GM23338 (cell line): ENCODE results near the gene CEP72. TPM values are rescaled to one million over a fixed set of nuclear protein-coding genes. Genes with fewer than 3 reads are reported as not detected.

Source experiments
- ATAC-seq: fragments of 200-7000 bp; cut with Tn5 transposase; 3 replicates; pipeline ENCODE4 v1.9.1; 2020
- DNase-seq: peaks from one replicate; pipeline ENCODE4 v3.0.0-alpha.2; 2015; ENCODE audit warnings: low spot score
- H2AFZ ChIP-seq: fragments of 200-600 bp; sonication (generic); 2 replicates; pipeline ENCODE4 v1.8.0; 2016; ENCODE audit warnings: antibody characterized with exemption, mild to moderate bottlenecking, moderate library complexity
- H3F3A ChIP-seq: fragments of 200-600 bp; sonication (generic); replicated peaks from 2 replicates; pipeline ENCODE4 v1.8.0; 2017; ENCODE audit warnings: antibody characterized with exemption, mixed run types, low read depth
- H3K27ac ChIP-seq: fragments of 200-600 bp; sonication (generic); 2 replicates; pipeline ENCODE4 v1.6.1; 2016; ENCODE audit warnings: low read depth
- H3K27me3 ChIP-seq: fragments of 200-600 bp; sonication (generic); 2 replicates; pipeline ENCODE4 v1.8.0; 2016; ENCODE audit warnings: mild to moderate bottlenecking, mixed run types, moderate library complexity; ENCODE audit not compliant: insufficient read depth
- H3K36me3 ChIP-seq: fragments of 200-600 bp; sonication (generic); 2 replicates; pipeline ENCODE4 v1.8.0; 2016; ENCODE audit warnings: mild to moderate bottlenecking; ENCODE audit not compliant: insufficient read depth
- H3K4me1 ChIP-seq: fragments of 200-600 bp; sonication (generic); 2 replicates; pipeline ENCODE4 v1.8.0; 2016; ENCODE audit warnings: mild to moderate bottlenecking, moderate library complexity; ENCODE audit not compliant: insufficient read depth
- H3K4me2 ChIP-seq: fragments of 200-600 bp; sonication (generic); 2 replicates; pipeline ENCODE4 v1.7.1; 2017; ENCODE audit warnings: mixed run types
- H3K4me3 ChIP-seq: fragments of 200-600 bp; sonication (generic); 2 replicates; pipeline ENCODE4 v1.6.1; 2016; ENCODE audit warnings: mixed run types
- H3K79me2 ChIP-seq: fragments of 200-600 bp; sonication (generic); replicated peaks from 2 replicates; pipeline ENCODE4 v1.8.0; 2017; ENCODE audit warnings: mild to moderate bottlenecking; ENCODE audit not compliant: insufficient read depth
- H3K9me2 ChIP-seq: fragments of 200-600 bp; sonication (generic); 2 replicates; pipeline ENCODE4 v1.8.0; 2017; ENCODE audit not compliant: insufficient read depth
- H4K20me1 ChIP-seq: fragments of 200-600 bp; sonication (generic); replicated peaks from 2 replicates; pipeline ENCODE4 v1.8.0; 2017; ENCODE audit warnings: mild to moderate bottlenecking; ENCODE audit not compliant: insufficient read depth
- H3K27ac Mint-ChIP-seq: 2 replicates; pipeline ENCODE4 v1.8.0; 2020; ENCODE audit warnings: inconsistent platforms, mild to moderate bottlenecking, moderate library complexity, mixed read lengths
- H3K27me3 Mint-ChIP-seq: 3 replicates; pipeline ENCODE4 v1.8.0; 2022; ENCODE audit warnings: low read depth, mild to moderate bottlenecking, moderate library complexity, mixed read lengths, inconsistent platforms; ENCODE audit not compliant: insufficient read depth, poor library complexity
- H3K36me3 Mint-ChIP-seq: 3 replicates; pipeline ENCODE4 v1.8.0; 2021; ENCODE audit warnings: low read depth, mild to moderate bottlenecking, inconsistent platforms, moderate library complexity, mixed read lengths
- H3K4me1 Mint-ChIP-seq: 3 replicates; pipeline ENCODE4 v1.8.0; 2020; ENCODE audit warnings: mild to moderate bottlenecking, inconsistent platforms, mixed read lengths
- H3K4me3 Mint-ChIP-seq: 3 replicates; pipeline ENCODE4 v1.8.0; 2021; ENCODE audit warnings: moderate library complexity, mild to moderate bottlenecking, inconsistent platforms, mixed read lengths
- H3K9me3 Mint-ChIP-seq: 3 replicates; pipeline ENCODE4 v1.8.0; 2020; ENCODE audit warnings: moderate library complexity, mild to moderate bottlenecking, inconsistent platforms, mixed read lengths
- CREB1 ChIP-seq: fragments of 250-450 bp; sonication (Bioruptor Pico); IDR thresholded peaks from 2 replicates; pipeline ENCODE4 v1.5.0; 2020; ENCODE audit warnings: low read depth, mild to moderate bottlenecking, moderate library complexity
- EZH2 ChIP-seq: fragments of 200-600 bp; sonication (generic); IDR thresholded peaks from one replicate; pipeline ENCODE4 v1.8.0; 2017; ENCODE audit warnings: antibody characterized with exemption, mild to moderate bottlenecking, low read depth; ENCODE audit not compliant: unreplicated experiment
- EZH2phosphoT487 ChIP-seq: fragments of 200-600 bp; sonication (generic); IDR thresholded peaks from one replicate; pipeline ENCODE4 v1.8.1; 2018; ENCODE audit warnings: antibody characterized with exemption; ENCODE audit not compliant: unreplicated experiment
- JUNB ChIP-seq: IDR thresholded peaks from one replicate; pipeline ENCODE4 v1.6.1; 2016; ENCODE audit warnings: antibody characterized with exemption; ENCODE audit not compliant: unreplicated experiment
- POLR2AphosphoS5 ChIP-seq: IDR thresholded peaks from 2 replicates; pipeline ENCODE4 v1.6.1; 2016; ENCODE audit warnings: antibody characterized with exemption, low read depth
- ZNF114 ChIP-seq: fragments of 250-450 bp; sonication (Bioruptor Pico); IDR thresholded peaks from 2 replicates; pipeline ENCODE4 v1.5.0; 2020; ENCODE audit warnings: mild to moderate bottlenecking, moderate library complexity
- ZNF331 ChIP-seq: fragments of 250-450 bp; sonication (Bioruptor Pico); IDR thresholded peaks from 2 replicates; pipeline ENCODE4 v1.5.0; 2020; ENCODE audit warnings: low read depth, mild to moderate bottlenecking, moderate library complexity
- polyA plus RNA-seq: library from polyadenylated mRNA; unstranded; fragments of >200 nt; fragmentation: Nextera tagmentation; extraction: Ambion mirVana; gene quantifications from 2 replicates; pipeline ENCODE4 v1.2.1, GENCODE V29; 2016
- total RNA-seq: library from RNA; depleted of rRNA; stranded (reverse); fragments of >200 nt; shearing (Covaris generic); gene quantifications from 2 replicates; pipeline ENCODE4 v1.2.3, GENCODE V29; 2014
- TF ChIP-seq, protein P1 (sequence below): fragments of 250-450 bp; sonication (Bioruptor Pico); IDR thresholded peaks from 2 replicates; pipeline ENCODE4 v1.5.0; 2020; ENCODE audit warnings: mild to moderate bottlenecking, moderate library complexity
- TF ChIP-seq, protein P2 (sequence below), 2 experiments: fragments of 200-600 bp in 1 of 2; sonication (generic) in 1 of 2; conservative IDR thresholded peaks; 2 replicates each; pipeline versions ENCODE4 v1.5.1 to v1.6.1; 2016 to 2017; ENCODE audit warnings: antibody characterized with exemption in 2 of 2, low read depth in 2 of 2, mild to moderate bottlenecking in 2 of 2, moderate library complexity in 1 of 2

Gene CEP72
- total and polyA plus RNA-seq, 2 experiments from 2014 or later, result 15.5 to 27.1 TPM

DNA sequence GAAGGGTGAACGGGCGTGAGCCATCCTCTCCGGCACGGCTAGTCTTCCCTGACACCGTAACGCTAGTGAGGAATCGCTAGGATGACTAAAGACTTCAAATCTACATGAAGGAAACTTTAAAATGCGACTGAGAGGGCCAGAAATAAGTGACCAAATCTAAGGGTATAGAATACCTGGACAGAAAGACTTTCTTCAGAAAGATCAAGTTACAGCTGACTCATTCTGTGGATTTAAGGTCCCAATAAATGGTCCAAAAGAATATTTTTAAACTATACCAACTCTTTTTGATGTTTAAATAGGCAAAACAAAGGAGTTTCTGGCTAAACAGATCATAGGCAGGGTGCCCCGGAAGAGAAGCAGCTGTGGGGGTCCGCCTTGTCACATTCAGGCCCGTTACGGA is 38.9 kb upstream of the CEP72 start:
- no peak for TF ChIP-seq ZNF114 (CRISPR knock-in tag)
- TF ChIP-seq, protein P1, sequence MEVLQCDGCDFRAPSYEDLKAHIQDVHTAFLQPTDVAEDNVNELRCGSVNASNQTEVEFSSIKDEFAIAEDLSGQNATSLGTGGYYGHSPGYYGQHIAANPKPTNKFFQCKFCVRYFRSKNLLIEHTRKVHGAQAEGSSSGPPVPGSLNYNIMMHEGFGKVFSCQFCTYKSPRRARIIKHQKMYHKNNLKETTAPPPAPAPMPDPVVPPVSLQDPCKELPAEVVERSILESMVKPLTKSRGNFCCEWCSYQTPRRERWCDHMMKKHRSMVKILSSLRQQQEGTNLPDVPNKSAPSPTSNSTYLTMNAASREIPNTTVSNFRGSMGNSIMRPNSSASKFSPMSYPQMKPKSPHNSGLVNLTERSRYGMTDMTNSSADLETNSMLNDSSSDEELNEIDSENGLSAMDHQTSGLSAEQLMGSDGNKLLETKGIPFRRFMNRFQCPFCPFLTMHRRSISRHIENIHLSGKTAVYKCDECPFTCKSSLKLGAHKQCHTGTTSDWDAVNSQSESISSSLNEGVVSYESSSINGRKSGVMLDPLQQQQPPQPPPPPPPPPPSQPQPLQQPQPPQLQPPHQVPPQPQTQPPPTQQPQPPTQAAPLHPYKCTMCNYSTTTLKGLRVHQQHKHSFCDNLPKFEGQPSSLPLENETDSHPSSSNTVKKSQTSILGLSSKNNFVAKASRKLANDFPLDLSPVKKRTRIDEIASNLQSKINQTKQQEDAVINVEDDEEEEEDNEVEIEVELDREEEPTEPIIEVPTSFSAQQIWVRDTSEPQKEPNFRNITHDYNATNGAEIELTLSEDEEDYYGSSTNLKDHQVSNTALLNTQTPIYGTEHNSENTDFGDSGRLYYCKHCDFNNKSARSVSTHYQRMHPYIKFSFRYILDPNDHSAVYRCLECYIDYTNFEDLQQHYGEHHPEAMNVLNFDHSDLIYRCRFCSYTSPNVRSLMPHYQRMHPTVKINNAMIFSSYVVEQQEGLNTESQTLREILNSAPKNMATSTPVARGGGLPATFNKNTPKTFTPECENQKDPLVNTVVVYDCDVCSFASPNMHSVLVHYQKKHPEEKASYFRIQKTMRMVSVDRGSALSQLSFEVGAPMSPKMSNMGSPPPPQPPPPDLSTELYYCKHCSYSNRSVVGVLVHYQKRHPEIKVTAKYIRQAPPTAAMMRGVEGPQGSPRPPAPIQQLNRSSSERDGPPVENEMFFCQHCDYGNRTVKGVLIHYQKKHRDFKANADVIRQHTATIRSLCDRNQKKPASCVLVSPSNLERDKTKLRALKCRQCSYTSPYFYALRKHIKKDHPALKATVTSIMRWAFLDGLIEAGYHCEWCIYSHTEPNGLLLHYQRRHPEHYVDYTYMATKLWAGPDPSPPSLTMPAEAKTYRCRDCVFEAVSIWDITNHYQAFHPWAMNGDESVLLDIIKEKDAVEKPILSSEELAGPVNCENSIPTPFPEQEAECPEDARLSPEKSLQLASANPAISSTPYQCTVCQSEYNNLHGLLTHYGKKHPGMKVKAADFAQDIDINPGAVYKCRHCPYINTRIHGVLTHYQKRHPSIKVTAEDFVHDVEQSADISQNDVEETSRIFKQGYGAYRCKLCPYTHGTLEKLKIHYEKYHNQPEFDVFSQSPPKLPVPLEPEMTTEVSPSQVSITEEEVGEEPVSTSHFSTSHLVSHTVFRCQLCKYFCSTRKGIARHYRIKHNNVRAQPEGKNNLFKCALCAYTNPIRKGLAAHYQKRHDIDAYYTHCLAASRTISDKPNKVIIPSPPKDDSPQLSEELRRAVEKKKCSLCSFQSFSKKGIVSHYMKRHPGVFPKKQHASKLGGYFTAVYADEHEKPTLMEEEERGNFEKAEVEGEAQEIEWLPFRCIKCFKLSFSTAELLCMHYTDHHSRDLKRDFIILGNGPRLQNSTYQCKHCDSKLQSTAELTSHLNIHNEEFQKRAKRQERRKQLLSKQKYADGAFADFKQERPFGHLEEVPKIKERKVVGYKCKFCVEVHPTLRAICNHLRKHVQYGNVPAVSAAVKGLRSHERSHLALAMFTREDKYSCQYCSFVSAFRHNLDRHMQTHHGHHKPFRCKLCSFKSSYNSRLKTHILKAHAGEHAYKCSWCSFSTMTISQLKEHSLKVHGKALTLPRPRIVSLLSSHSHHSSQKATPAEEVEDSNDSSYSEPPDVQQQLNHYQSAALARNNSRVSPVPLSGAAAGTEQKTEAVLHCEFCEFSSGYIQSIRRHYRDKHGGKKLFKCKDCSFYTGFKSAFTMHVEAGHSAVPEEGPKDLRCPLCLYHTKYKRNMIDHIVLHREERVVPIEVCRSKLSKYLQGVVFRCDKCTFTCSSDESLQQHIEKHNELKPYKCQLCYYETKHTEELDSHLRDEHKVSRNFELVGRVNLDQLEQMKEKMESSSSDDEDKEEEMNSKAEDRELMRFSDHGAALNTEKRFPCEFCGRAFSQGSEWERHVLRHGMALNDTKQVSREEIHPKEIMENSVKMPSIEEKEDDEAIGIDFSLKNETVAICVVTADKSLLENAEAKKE, result no peak
- no peak for TF ChIP-seq ZNF331 (CRISPR knock-in tag)
- TF ChIP-seq EZH2, result no peak
- TF ChIP-seq POLR2AphosphoS5, result no peak
- TF ChIP-seq, protein P2, sequence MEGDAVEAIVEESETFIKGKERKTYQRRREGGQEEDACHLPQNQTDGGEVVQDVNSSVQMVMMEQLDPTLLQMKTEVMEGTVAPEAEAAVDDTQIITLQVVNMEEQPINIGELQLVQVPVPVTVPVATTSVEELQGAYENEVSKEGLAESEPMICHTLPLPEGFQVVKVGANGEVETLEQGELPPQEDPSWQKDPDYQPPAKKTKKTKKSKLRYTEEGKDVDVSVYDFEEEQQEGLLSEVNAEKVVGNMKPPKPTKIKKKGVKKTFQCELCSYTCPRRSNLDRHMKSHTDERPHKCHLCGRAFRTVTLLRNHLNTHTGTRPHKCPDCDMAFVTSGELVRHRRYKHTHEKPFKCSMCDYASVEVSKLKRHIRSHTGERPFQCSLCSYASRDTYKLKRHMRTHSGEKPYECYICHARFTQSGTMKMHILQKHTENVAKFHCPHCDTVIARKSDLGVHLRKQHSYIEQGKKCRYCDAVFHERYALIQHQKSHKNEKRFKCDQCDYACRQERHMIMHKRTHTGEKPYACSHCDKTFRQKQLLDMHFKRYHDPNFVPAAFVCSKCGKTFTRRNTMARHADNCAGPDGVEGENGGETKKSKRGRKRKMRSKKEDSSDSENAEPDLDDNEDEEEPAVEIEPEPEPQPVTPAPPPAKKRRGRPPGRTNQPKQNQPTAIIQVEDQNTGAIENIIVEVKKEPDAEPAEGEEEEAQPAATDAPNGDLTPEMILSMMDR (conservative IDR thresholded peaks at IDR 0.05; ENCODE audit: low read depth in 2 of 2), result no peak
- no peak for TF ChIP-seq CREB1 (CRISPR knock-in tag)
- TF ChIP-seq JUNB, result no peak
- no peak for TF ChIP-seq EZH2phosphoT487
- no peaks in the 10 kb centered on the region for H4K20me1 ChIP-seq
- no peak overlapping the region for H3K4me3 Mint-ChIP-seq
- H3K4me3 ChIP-seq, result no peak overlapping the region
- peaks cover 4% of the 10 kb centered on the region; the same call in 1 of the 3 replicates for H3K36me3 Mint-ChIP-seq
- H3K27ac ChIP-seq, result no peak overlapping the region
- no peaks in the 10 kb centered on the region for H3K79me2 ChIP-seq
- H2AFZ ChIP-seq, result no peak overlapping the region
- H3K9me3 Mint-ChIP-seq, result peaks cover 21% of the 10 kb centered on the region; the same call in 2 of the 3 replicates
- H3K4me2 ChIP-seq, result no peak overlapping the region
- no peaks in the 10 kb centered on the region for H3K27me3 ChIP-seq
- no peaks in the 10 kb centered on the region for H3K9me2 ChIP-seq
- H3K4me1 ChIP-seq, result no peaks in the 10 kb centered on the region; the same call in 1 of the 2 replicates
- H3F3A ChIP-seq, result no peaks in the 10 kb centered on the region
- ATAC-seq, result no peak
- H3K36me3 ChIP-seq, result no peaks in the 10 kb centered on the region
- H3K27me3 Mint-ChIP-seq, result peaks cover 2% of the 10 kb centered on the region
- no peaks in the 10 kb centered on the region; the same call in 2 of the 3 replicates for H3K4me1 Mint-ChIP-seq
- H3K27ac Mint-ChIP-seq, result 0 out of 2 replicates have a peak overlapping the region, but pooled peaks have one; percentile 32
- DNase-seq, result no peak
